ENCODE measurements around the gene CCDC174.

DNA sequence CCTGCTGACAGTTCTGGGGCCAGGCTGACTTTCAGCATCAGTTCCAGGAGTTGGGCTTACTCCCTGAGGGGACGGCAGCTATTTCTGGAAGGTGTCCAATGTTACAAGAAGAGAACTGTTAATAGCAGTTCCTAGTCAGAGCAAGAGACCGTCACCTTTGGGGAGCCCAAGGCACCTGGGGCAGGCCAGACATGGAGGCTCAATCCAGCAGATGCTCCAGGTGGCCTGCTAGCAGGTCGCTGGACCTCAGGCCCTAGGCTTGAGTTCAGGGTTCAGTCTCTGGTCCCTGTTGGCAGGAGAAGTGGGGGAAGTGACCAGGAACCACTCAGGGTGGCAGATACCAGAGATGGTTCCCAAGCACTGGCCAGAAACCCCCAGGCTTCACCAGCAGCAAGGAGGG, 49.3 kb downstream of the CCDC174 start:
- no peak for TF ChIP-seq POLR2A (IDR thresholded peaks at IDR 0.05; ENCODE audit: low read depth, low read length)
- TF ChIP-seq FOS (IDR thresholded peaks at IDR 0.05; ENCODE audit: low read depth, low read length), result no peak
- TF ChIP-seq, protein P1, sequence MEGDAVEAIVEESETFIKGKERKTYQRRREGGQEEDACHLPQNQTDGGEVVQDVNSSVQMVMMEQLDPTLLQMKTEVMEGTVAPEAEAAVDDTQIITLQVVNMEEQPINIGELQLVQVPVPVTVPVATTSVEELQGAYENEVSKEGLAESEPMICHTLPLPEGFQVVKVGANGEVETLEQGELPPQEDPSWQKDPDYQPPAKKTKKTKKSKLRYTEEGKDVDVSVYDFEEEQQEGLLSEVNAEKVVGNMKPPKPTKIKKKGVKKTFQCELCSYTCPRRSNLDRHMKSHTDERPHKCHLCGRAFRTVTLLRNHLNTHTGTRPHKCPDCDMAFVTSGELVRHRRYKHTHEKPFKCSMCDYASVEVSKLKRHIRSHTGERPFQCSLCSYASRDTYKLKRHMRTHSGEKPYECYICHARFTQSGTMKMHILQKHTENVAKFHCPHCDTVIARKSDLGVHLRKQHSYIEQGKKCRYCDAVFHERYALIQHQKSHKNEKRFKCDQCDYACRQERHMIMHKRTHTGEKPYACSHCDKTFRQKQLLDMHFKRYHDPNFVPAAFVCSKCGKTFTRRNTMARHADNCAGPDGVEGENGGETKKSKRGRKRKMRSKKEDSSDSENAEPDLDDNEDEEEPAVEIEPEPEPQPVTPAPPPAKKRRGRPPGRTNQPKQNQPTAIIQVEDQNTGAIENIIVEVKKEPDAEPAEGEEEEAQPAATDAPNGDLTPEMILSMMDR (conservative IDR thresholded peaks at IDR 0.05; ENCODE audit: low read depth, low read length), result no peak
- TF ChIP-seq BHLHE40 (IDR thresholded peaks at IDR 0.05; ENCODE audit: low read depth, low read length), result no peak
- TF ChIP-seq CHD1 (IDR thresholded peaks at IDR 0.05; ENCODE audit: low read depth, low read length), result no peak
- TF ChIP-seq MAZ (IDR thresholded peaks at IDR 0.05; ENCODE audit: borderline replicate concordance, low read depth, low read length), result no peak
- TF ChIP-seq MAFK (IDR thresholded peaks at IDR 0.05; ENCODE audit: low read depth, low read length), result no peak
- no peak for TF ChIP-seq CEBPB (IDR thresholded peaks at IDR 0.05; ENCODE audit: low read depth, low read length)
- no peak for TF ChIP-seq RAD21 (IDR thresholded peaks at IDR 0.05; ENCODE audit: low read length)

All from IMR-90 (cell line).